Activated naive CD4-positive, alpha-beta T cell treated with anti-CD3 and anti-CD28 coated beads, Interleukin-2, amount 10 ng/mL, durations not matched to agents 7 days and 5 days (primary cell): ENCODE measurements around the gene TFPI.
"Not testable (repeated sequence)": the region's sequence is repeated elsewhere in the genome, so short reads cannot be mapped to it uniquely, and the experiment has no call there.

Experiments
- CTCF ChIA-PET: fragments of 350-600 bp; sonication (Branson Sonifier 250); formaldehyde crosslinking; loops from one replicate; lab custom pipeline; 2021; ENCODE audit warnings: antibody characterized with exemption; lab: Charles Lee
- DNase-seq: peaks from one replicate; pipeline ENCODE4 v3.0.0-alpha.2; 2020
- H3K27ac Mint-ChIP-seq: one replicate; pipeline ENCODE4 v1.8.0; 2021; ENCODE audit warnings: mild to moderate bottlenecking, moderate library complexity, mixed read lengths
- H3K27me3 Mint-ChIP-seq: one replicate; pipeline ENCODE4 v1.8.0; 2021; ENCODE audit warnings: mild to moderate bottlenecking, mixed read lengths
- H3K36me3 Mint-ChIP-seq: one replicate; pipeline ENCODE4 v1.8.0; 2021; ENCODE audit warnings: mixed read lengths
- H3K4me1 Mint-ChIP-seq: one replicate; pipeline ENCODE4 v1.8.0; 2021; ENCODE audit warnings: mixed read lengths
- H3K4me3 Mint-ChIP-seq: one replicate; pipeline ENCODE4 v1.8.0; 2021; ENCODE audit warnings: mild to moderate bottlenecking, moderate library complexity, mixed read lengths
- H3K9me3 Mint-ChIP-seq: one replicate; pipeline ENCODE4 v1.8.0; 2021; ENCODE audit warnings: mixed read lengths

TFPI gene

DNA sequence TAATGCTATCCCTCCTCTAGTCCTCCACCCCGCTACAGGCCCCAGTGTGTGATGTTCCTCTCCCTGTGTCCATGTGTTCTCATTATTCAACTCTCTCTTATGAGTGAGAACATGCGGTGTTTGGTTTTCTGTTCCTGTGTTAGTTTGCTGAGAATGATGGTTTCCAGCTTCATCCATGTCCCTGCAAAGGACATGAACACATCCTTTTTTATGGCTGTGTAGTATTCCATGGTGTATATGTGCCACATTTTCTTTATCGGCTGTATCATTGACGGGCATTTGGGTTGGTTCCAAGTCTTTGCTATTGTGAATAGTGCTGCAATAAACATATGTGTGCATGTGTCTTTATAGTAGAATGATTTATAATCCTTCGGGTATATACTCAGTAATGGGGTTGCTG lies 17.8 kb upstream of the TFPI start:
- H3K9me3 Mint-ChIP-seq, H3K27ac Mint-ChIP-seq, H3K4me3 Mint-ChIP-seq, DNase-seq, H3K27me3 Mint-ChIP-seq, H3K36me3 Mint-ChIP-seq, CTCF ChIA-PET, H3K4me1 Mint-ChIP-seq: not testable (repeated sequence)

DNA sequence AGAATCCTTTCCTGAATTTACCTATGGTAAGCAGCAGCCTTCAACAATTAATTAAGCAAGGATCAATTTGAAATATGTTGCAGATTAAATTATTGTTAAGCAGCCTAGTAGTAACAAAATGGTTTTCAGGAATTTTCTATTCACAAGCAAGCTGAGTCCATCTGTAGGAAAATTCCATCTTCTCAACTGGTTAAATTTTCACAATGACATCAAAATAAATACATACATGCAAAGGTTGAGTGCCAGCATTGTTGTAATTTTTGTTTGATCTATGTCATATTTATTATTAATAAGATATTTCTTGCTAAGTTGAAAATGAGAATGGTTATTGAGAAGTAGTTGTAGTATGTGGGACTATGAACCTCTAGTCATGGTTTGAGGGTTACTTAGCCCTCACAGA lies 15.3 kb upstream of the TFPI start:
- no peak for DNase-seq
- Mint-ChIP-seq H3K27ac (no peak overlapping the region), H3K9me3 (no peaks in the 10 kb centered on the region), H3K4me1 (no peaks in the 10 kb centered on the region), H3K27me3 (no peaks in the 10 kb centered on the region), H3K36me3 (no peaks in the 10 kb centered on the region), H3K4me3 (no peak overlapping the region)
- CTCF ChIA-PET: interaction anchor here (1.8 kb wide), 1 partner anchor 11 kb away, joined by 4 read pairs; no protein-coding TSS in a partner anchor

DNA sequence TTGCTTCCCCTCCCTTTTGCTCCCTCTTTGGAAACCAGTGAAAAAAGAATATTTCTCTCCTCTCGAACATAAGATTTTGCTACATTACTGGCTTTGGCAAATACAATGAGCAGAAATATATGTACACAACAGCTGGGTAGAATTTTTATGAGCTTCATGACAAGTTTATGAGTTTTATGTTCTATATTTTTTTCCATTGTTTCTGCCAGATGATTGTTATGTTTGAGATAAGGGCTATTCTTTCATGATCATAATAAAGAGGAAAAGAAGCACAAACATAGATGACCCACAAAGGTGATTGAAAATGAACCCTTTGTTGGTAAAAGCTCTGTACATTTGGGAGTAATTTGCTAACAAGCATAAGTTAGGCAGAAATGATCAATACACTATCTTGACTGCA lies 14.8 kb upstream of the TFPI start:
- H3K4me1 Mint-ChIP-seq: no peaks in the 10 kb centered on the region
- H3K27ac Mint-ChIP-seq: no peak overlapping the region
- DNase-seq: no peak
- H3K4me3 Mint-ChIP-seq: no peak overlapping the region
- no peaks in the 10 kb centered on the region for H3K9me3 Mint-ChIP-seq
- H3K36me3 Mint-ChIP-seq: no peaks in the 10 kb centered on the region
- no peaks in the 10 kb centered on the region for H3K27me3 Mint-ChIP-seq
- CTCF ChIA-PET: interaction anchor here (1.8 kb wide), 1 partner anchor 11 kb away, joined by 4 read pairs; no protein-coding TSS in a partner anchor

DNA sequence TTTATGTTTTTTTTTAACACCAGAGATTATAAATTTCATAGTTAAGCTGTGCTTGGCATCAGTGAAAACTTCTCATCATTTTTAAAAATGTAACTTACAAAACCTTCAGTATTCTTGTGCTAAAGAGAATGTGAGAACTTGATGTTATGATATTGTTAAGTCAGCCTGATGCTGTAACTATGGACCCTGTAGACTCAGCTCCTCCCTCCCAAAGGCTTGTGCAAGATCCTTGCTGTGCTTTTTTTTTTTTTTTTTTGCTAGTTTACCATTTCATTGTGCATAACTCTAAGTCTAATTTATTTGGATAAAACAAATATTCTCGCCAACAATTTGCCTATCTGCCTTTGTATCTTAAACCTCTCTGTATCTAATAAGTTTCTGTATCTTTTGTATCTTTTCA lies 12.9 kb upstream of the TFPI start:
- no peaks in the 10 kb centered on the region for H3K27me3 Mint-ChIP-seq
- DNase-seq: no peak
- CTCF ChIA-PET: interaction anchor here (0.9 kb wide), 1 partner anchor 17 kb away, joined by 3 read pairs; no protein-coding TSS in a partner anchor

DNA sequence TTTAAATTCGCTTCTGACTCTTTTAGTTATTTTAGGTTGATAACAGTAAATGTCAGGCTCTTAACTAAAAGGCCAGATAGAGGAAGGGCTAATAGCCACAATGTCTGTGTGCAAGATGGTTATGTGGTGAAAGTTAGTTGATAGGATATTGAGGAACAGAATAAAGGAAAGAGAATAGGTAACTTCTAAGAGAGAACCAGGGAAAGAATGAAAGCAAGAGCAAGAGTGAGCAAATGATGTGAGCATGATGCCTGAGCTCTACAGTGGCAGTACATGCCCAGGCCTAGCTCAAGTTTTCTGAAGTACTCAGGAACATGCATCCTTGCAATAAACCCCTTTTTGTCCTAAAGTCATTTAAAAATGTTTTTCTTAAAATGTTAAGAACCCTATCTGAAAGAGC lies 12.5 kb upstream of the TFPI start:
- Mint-ChIP-seq H3K4me3 (no peak overlapping the region), H3K27me3 (no peaks in the 10 kb centered on the region), H3K36me3 (no peaks in the 10 kb centered on the region), H3K9me3 (no peaks in the 10 kb centered on the region), H3K27ac (no peak overlapping the region), H3K4me1 (no peaks in the 10 kb centered on the region)
- no peak for DNase-seq
- CTCF ChIA-PET: interaction anchor here (0.9 kb wide), 1 partner anchor 17 kb away, joined by 3 read pairs; no protein-coding TSS in a partner anchor

More for the DNA sequence above, 12.9 kb upstream of the TFPI start:
- Mint-ChIP-seq H3K36me3 (no peaks in the 10 kb centered on the region), H3K4me1 (no peaks in the 10 kb centered on the region), H3K4me3 (no peak overlapping the region), H3K9me3 (no peaks in the 10 kb centered on the region), H3K27ac (no peak overlapping the region)

DNA sequence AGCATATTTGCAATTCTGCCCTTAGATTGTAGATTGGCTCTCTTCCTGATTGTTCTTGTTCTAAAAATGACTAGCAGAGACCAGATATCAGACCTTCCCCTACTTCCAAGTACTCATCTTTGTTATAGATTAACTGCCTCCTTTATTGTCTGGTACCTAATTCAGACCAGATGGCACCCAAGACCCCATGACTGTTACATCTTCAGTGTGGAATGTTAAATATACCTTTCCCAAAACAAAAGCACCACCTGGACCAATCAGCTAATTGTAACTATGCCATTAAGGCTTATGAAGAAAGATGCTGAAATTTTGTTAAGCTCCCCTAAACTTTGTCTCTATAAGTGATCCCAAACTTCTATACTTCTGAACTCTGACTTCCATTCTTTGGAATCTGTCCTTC lies 12.0 kb upstream of the TFPI start:
- Mint-ChIP-seq H3K27ac (no peak overlapping the region), H3K4me3 (no peak overlapping the region), H3K36me3 (no peaks in the 10 kb centered on the region), H3K9me3 (no peaks in the 10 kb centered on the region), H3K27me3 (no peaks in the 10 kb centered on the region), H3K4me1 (no peaks in the 10 kb centered on the region)
- no peak for DNase-seq
- CTCF ChIA-PET: interaction anchor here (0.9 kb wide), 1 partner anchor 17 kb away, joined by 3 read pairs; no protein-coding TSS in a partner anchor

DNA sequence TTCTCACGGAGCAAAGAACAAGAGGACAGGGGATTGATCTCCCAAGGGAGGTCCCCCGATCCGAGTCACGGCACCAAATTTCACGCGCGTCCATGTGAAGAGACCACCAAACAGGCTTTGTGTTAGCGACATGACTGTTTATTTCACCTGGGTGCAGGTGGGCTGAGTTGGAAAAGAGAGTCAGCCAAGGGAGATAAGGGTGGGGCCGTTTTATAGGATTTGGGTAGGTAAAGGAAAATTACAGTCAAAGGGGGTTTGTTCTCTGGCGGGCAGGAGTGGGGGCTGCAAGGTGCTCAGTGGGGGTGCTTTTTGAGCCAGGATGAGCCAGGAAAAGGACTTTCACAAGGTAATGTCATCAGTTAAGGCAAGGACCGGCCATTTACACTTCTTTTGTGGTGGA lies 11.4 kb upstream of the TFPI start:
- CTCF ChIA-PET, H3K9me3 Mint-ChIP-seq: not testable (repeated sequence)

DNA sequence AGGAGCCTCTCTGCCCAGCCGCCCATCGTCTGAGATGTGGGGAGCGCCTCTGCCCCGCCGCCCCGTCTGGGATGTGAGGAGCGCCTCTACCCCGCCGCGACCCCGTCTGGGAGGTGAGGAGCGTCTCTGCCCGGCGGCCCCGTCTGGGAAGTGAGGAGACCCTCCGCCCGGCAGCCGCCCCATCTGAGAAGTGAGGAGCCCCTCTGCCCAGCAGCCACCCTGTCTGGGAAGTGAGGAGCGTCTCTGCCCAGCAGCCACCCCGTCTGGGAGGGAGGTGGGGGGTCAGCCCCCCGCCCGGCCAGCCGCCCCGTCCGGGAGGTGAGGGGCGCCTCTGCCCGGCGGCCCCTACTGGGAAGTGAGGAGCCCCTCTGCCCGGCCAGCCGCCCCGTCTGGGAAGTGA lies 2.3 kb upstream of the TFPI start:
- H3K4me1 Mint-ChIP-seq, H3K4me3 Mint-ChIP-seq, CTCF ChIA-PET, H3K27ac Mint-ChIP-seq, H3K36me3 Mint-ChIP-seq, H3K27me3 Mint-ChIP-seq, DNase-seq, H3K9me3 Mint-ChIP-seq: not testable (repeated sequence)

More for the DNA sequence above, 11.4 kb upstream of the TFPI start:
- not testable (repeated sequence) for H3K27me3 Mint-ChIP-seq, DNase-seq, H3K4me3 Mint-ChIP-seq, H3K27ac Mint-ChIP-seq, H3K36me3 Mint-ChIP-seq, H3K4me1 Mint-ChIP-seq

DNA sequence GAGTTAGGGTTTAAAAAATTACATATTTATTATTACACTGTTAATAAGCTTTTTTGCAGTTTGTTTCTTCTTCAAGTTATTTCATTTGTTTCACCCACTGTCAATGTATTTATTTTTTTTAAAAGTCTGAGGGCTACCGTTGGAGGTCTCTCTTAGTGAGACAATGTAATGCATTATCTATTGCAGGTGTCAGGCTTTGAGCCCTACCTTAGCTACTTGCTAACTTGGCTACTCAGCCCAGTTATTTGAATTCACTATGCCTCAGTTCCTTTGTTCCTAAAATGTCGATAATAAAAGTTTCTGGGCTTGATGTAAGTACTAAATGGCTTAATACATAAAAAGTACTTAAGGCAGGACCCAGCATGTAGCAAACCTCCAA lies 458 bp upstream of the TFPI start:
- Mint-ChIP-seq H3K36me3 (no peaks in the 10 kb centered on the region), H3K27ac (no peak overlapping the region), H3K9me3 (no peaks in the 10 kb centered on the region), H3K4me1 (peaks cover 4% of the 10 kb centered on the region), H3K4me3 (no peak overlapping the region), H3K27me3 (peaks cover 11% of the 10 kb centered on the region)
- CTCF ChIA-PET: interaction anchor here (1.0 to 1.3 kb wide), 2 partner anchors 26 to 55 kb away, joined by 3 to 4 read pairs; no protein-coding TSS in a partner anchor
- no peak for DNase-seq

DNA sequence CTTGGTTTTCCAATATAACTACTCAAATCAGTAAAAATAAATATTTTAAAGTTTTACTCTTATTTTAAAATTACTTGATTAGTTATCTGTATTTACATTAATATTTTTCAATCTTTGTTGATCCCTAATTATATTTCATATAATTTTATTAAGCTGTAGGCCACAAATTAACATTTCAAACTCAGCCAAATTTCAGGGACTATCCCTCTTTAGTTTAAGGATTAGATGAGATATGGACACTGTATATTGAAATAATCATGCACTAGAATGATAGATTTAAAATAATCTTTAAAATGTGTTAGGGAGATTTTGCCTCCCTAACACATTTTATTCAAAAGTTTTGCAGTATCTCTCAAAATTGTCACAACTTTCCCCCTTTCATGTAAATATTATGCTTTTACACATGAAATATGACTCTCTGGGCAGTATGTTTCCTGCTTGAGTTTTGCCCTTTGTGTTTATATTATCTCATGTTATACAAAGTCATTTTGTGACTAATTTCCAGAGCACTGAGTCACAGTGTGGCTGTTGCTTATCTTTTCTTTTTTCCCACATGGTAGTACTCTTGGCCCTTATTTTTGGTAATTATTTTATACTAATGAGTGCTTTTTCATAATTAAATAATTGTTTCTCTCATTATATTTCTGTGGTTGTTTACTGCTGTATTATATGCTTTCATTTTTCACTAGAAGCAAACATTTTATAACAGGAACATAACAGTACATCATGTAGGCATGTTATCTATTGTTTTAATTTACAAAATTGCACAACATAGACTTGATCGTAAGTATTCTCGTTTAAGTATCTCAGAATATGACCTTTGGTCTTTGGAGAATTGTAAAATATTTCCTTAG lies 1.2 kb downstream of the TFPI start:
- CTCF ChIA-PET: interaction anchor here (0.9 kb wide), 1 partner anchor 53 kb away, joined by 3 read pairs; no protein-coding TSS in a partner anchor
- H3K9me3 Mint-ChIP-seq: no peaks in the 10 kb centered on the region
- H3K27me3 Mint-ChIP-seq: peaks cover 11% of the 10 kb centered on the region
- H3K4me3 Mint-ChIP-seq: no peak overlapping the region
- no peak overlapping the region for H3K27ac Mint-ChIP-seq
- H3K36me3 Mint-ChIP-seq: no peaks in the 10 kb centered on the region
- no peak for DNase-seq
- H3K4me1 Mint-ChIP-seq: peaks cover 4% of the 10 kb centered on the region

DNA sequence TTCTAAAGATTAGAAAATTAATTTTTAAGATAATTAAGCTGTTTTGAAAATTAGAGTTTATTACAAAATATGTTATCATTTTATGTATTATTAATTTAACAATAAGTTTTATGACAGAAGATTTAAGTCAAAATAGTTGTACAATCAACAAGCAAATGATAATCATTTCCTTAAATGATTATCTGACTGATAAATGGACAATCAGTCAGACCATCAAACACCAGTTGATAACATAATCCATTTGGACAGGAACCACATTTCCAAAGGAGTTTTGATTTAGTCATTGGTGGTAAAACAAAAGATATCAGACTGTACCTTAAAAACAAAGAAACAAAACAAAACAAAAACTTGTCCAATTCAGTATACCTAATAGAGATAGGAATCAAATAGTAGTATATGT lies 1.9 kb downstream of the TFPI start:
- Mint-ChIP-seq H3K9me3 (no peaks in the 10 kb centered on the region), H3K4me3 (no peak overlapping the region), H3K27me3 (peaks cover 11% of the 10 kb centered on the region), H3K27ac (no peak overlapping the region), H3K4me1 (peaks cover 4% of the 10 kb centered on the region), H3K36me3 (no peaks in the 10 kb centered on the region)
- no peak for DNase-seq
- CTCF ChIA-PET: interaction anchor here (0.9 kb wide), 1 partner anchor 53 kb away, joined by 3 read pairs; no protein-coding TSS in a partner anchor

DNA sequence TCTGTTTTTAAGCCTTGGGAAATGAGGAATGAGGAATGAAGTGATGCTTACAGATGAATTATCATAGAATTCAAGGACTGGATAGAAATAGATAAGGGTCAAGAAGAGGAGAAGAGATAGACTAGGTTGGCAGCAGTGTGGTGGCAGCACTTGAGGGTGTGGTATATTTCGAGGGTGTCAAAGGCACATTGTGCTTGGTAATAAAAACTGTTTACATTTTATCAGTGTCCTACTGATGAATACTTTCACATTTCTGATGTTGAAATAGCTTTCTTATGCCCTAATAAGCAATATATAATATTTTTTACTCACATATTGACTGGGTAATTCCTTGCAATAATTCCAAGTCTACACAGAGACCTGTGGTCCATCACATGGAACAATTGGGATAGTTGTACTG lies 3.4 kb downstream of the TFPI start:
- Mint-ChIP-seq H3K4me3 (no peak overlapping the region), H3K27me3 (peaks cover 11% of the 10 kb centered on the region), H3K4me1 (peaks cover 4% of the 10 kb centered on the region), H3K36me3 (no peaks in the 10 kb centered on the region), H3K9me3 (no peaks in the 10 kb centered on the region), H3K27ac (no peak overlapping the region)
- no peak for DNase-seq
- CTCF ChIA-PET: interaction anchor here (0.7 kb wide), 1 partner anchor 751 kb away, joined by 3 read pairs; no protein-coding TSS in a partner anchor

DNA sequence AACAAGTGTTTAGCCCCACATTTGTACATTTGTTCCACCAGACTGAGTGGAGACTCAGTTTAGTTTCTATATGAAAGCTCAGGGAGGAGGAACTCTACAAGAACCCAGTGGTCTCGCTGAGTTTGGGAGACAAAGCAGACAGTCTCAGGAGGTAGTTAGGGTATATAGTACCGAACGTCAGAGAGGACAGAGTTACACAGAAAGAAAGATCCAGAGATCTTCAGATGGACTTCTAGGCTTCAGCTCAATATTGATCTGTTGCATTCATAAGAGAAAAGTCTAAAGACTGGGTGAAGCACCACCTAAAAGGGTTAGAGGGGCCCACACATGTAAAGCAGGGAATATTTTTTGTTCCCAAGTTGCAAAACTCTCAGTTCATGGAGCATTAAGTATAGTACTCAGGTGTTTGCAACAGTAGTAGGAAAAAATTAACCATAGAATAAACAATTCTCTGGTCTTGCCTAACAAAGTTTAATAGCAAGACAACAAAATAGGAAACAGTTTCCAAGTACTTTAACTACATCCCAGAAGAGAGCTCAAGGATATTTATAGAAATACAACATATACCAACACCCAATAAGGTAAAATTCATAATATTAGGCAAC lies 4.2 kb downstream of the TFPI start:
- Mint-ChIP-seq H3K27ac (no peak overlapping the region), H3K9me3 (no peaks in the 10 kb centered on the region), H3K36me3 (no peaks in the 10 kb centered on the region), H3K4me3 (no peak overlapping the region), H3K27me3 (peaks cover 11% of the 10 kb centered on the region), H3K4me1 (peaks cover 4% of the 10 kb centered on the region)
- no peak for DNase-seq
- CTCF ChIA-PET: interaction anchor here (0.8 to 1.4 kb wide), 2 partner anchors 17 to 25 kb away, joined by 3 read pairs; no protein-coding TSS in a partner anchor

DNA sequence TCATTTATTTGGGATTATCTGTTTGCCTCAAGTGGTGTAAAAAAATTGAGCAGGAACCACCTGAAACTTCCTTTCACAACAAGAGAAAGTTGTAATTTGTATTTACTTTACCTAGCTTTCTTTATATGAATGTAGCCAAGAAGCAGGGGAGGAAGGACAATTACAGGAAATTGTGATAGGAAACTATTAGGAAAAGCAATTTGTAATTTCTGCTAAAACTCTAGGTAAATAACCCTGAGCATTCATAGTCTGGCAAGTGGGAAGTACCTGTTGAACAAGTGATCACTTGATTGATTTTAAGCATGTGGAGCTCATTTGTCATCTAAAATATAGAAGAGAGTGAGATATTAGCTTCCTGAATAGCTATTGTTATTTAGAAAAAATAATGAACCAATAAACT lies 5.0 kb downstream of the TFPI start:
- Mint-ChIP-seq H3K27ac (no peak overlapping the region), H3K4me3 (no peak overlapping the region), H3K9me3 (no peaks in the 10 kb centered on the region), H3K27me3 (peaks cover 7% of the 10 kb centered on the region), H3K4me1 (peaks cover 3% of the 10 kb centered on the region), H3K36me3 (no peaks in the 10 kb centered on the region)
- CTCF ChIA-PET: interaction anchor here (0.8 to 1.4 kb wide), 2 partner anchors 17 to 26 kb away, joined by 3 read pairs; no protein-coding TSS in a partner anchor
- DNase-seq: no peak
